Left cardiac atrium (tissue), 4 donors: ENCODE data around the gene LDB3. TPM values are rescaled to one million over a fixed set of nuclear protein-coding genes. Genes with fewer than 3 reads are reported as not detected.
"Not testable (repeated sequence)": the region's sequence is repeated elsewhere in the genome, so short reads cannot be mapped to it uniquely, and the experiment has no call there.

Source experiments
- ATAC-seq, 2 donors: fragments of 200-7000 bp; cut with Tn5 transposase; one replicate each; pipeline ENCODE4 v1.9.1; 2020; ENCODE audit warnings: mild to moderate bottlenecking in 2 of 2, moderate library complexity in 2 of 2
- DNase-seq: peaks from one replicate; pipeline ENCODE4 v3.0.0-alpha.2; 2020
- intact Hi-C, 2 donors: fragments of 100-400 bp; cut with DNase I; formaldehyde crosslinking; loops; one replicate each; pipeline versions ENCODE4 v1.14.1 to v1.15.1; 2022 to 2023
- total RNA-seq, 2 donors: library from RNA; stranded (reverse); fragmentation: NEBNext Ultra II Directional; extraction: Animal tissue kit (Norgen Biotek cat#: 25700); gene quantifications; one replicate each; pipeline ENCODE4 v1.2.1, GENCODE V29; 2021
- donor health status: DM: no; HTN: yes; CAD: no.
- donor health status: DM: no; HTN: yes; CAD: no; lungs with severe emphysema.
- donor health status: DM: yes; HTN: yes; CAD: no.
- donor health status: Dilated cardiomyopathy.

Gene LDB3
- total RNA-seq, 2 donors from 2014 or later = 585 to 779 TPM

GRCh38 chr10:86711513-86712316, 43.4 kb downstream of the LDB3 start:
- peak; percentile 59 for DNase-seq
- ATAC-seq = peak; percentile 46 to 53
- intact Hi-C loops = loop anchor here in 1 of 2 donors (5.0 kb wide), 1 partner anchor 186 kb away; no protein-coding TSS in a partner anchor

GRCh38 chr10:86712317-86712707, 44.0 kb downstream of the LDB3 start:
- intact Hi-C loops = loop anchor here in 1 of 2 donors (5.0 kb wide), 1 partner anchor 185 kb away; no protein-coding TSS in a partner anchor
- ATAC-seq = no peak
- no peak for DNase-seq

GRCh38 chr10:86715156-86715795, 47.0 kb downstream of the LDB3 start:
- DNase-seq = no peak
- ATAC-seq = no peak
- intact Hi-C loops = no loop called here

GRCh38 chr10:86715836-86716235, 47.5 kb downstream of the LDB3 start:
- DNase-seq (no peak), ATAC-seq (no peak)
- intact Hi-C loops = no loop called here

- intact Hi-C loops = no loop called here
- ATAC-seq (no peak), DNase-seq (no peak)
These were observed 48.2 kb downstream of the LDB3 start for GRCh38 chr10:86716466-86716865.

GRCh38 chr10:86718556-86718955, 50.2 kb downstream of the LDB3 start:
- ATAC-seq (no peak), DNase-seq (no peak)
- intact Hi-C loops = no loop called here

GRCh38 chr10:86721232-86721631, 52.9 kb downstream of the LDB3 start:
- ATAC-seq = no peak

GRCh38 chr10:86723009-86723408, 54.7 kb downstream of the LDB3 start:
- ATAC-seq = no peak
- no peak for DNase-seq
- intact Hi-C loops = no loop called here

More at GRCh38 chr10:86721232-86721631, 52.9 kb downstream of the LDB3 start:
- intact Hi-C loops = no loop called here
- no peak for DNase-seq

GRCh38 chr10:86724445-86724844, 56.1 kb downstream of the LDB3 start:
- intact Hi-C loops = no loop called here
- ATAC-seq = no peak
- DNase-seq = no peak

GRCh38 chr10:86725980-86726676, 57.8 kb downstream of the LDB3 start:
- no peak for DNase-seq
- intact Hi-C loops = no loop called here
- peak; percentile 47 to 76 for ATAC-seq

- DNase-seq (no peak), ATAC-seq (no peak)
- intact Hi-C loops = no loop called here
These were observed 58.3 kb downstream of the LDB3 start for GRCh38 chr10:86726677-86726999.

GRCh38 chr10:86727470-86727869, 59.2 kb downstream of the LDB3 start:
- DNase-seq = no peak
- intact Hi-C loops = no loop called here
- ATAC-seq = no peak

- no peak for DNase-seq
- intact Hi-C loops = no loop called here
- ATAC-seq = peak in 1 of 2 donors; percentile 10
These were observed 59.7 kb downstream of the LDB3 start for GRCh38 chr10:86728056-86728455.

GRCh38 chr10:86729677-86730076, 61.4 kb downstream of the LDB3 start:
- intact Hi-C loops = no loop called here
- DNase-seq (no peak), ATAC-seq (no peak)

GRCh38 chr10:86730227-86730626, 61.9 kb downstream of the LDB3 start:
- intact Hi-C loops = no loop called here
- DNase-seq (peak; percentile 69), ATAC-seq (peak; percentile 21 to 34)

- intact Hi-C loops = no loop called here
- DNase-seq (no peak), ATAC-seq (peak; percentile 3 to 13)
These were observed 64.5 kb downstream of the LDB3 start for GRCh38 chr10:86732771-86733170.

GRCh38 chr10:86733260-86733671, 65.0 kb downstream of the LDB3 start:
- intact Hi-C loops = no loop called here
- DNase-seq = no peak
- peak; percentile 67 to 78 for ATAC-seq

GRCh38 chr10:86734207-86734988, 66.1 kb downstream of the LDB3 start:
- ATAC-seq = no peak

GRCh38 chr10:86735278-86735677, 67.0 kb downstream of the LDB3 start:
- ATAC-seq, DNase-seq, intact Hi-C loops: not testable (repeated sequence)

More at GRCh38 chr10:86734207-86734988, 66.1 kb downstream of the LDB3 start:
- intact Hi-C loops = no loop called here
- no peak for DNase-seq
